K562 (cell line): Measurements from ENCODE around the gene NBEAL1. TPM values are rescaled to one million over a fixed set of nuclear protein-coding genes. Genes with fewer than 3 reads are reported as not detected.
A peak's percentile ranks its signal among the peaks of the same experiment; 100 is the strongest.
"Not testable (repeated sequence)": the region's sequence is repeated elsewhere in the genome, so short reads cannot be mapped to it uniquely, and the experiment has no call there.

Experiments
- ATAC-seq: fragments of 200-7000 bp; cut with Tn5 transposase; 3 replicates; pipeline ENCODE4 v1.9.1; 2020; ENCODE audit warnings: moderate library complexity
- BruUV-seq: library from RNA; stranded (reverse); fragments of 400-500 nt; replicated peaks from 2 replicates; lab custom pipeline; 2021; lab: Mats Ljungman, UMichigan
- CTCF ChIA-PET: fragments of 300-600 bp; formaldehyde crosslinking; extraction: SDS; loops from one replicate; lab custom pipeline; 2021; ENCODE audit warnings: low intra/inter-chr PET ratio; lab: Yijun Ruan, JAX
- POLR2A ChIA-PET: fragments of 300-600, 350-650 bp; sonication (Branson Sonifier 250); formaldehyde crosslinking; extraction: SDS; loops from one replicate; lab custom pipeline; 2021; ENCODE audit warnings: antibody characterized with exemption, inconsistent platforms; lab: Yijun Ruan, JAX
- DNase-seq, 4 experiments: peaks; one replicate each; pipeline versions ENCODE4 v3.0.0 to v3.0.0-alpha.2; 2011 to 2018; ENCODE audit warnings: low spot score in 3 of 4, mixed read lengths in 3 of 4; ENCODE audit errors: extremely low read depth in 1 of 4
- FAIRE-seq: peaks from 2 replicates; lab custom pipeline; 2011; peaks lifted over from hg19 to GRCh38; lab: Jason Lieb, UNC
- H2AFZ ChIP-seq: 2 replicates; pipeline ENCODE4 v1.6.0; 2011; ENCODE audit warnings: low read depth, low read length, control low read depth, inconsistent platforms
- H3K27ac ChIP-seq: fragments of 200-600 bp; 3 replicates; pipeline ENCODE4 v1.8.0; 2011; ENCODE audit warnings: low read depth, mild to moderate bottlenecking, control low read depth, inconsistent platforms, low read length, moderate library complexity, mixed read lengths; ENCODE audit errors: extremely low read depth
- H3K27me3 ChIP-seq, 2 experiments: fragments of 300-600 bp in 1 of 2; 2 replicates in 1 of 2; 3 replicates in 1 of 2; pipeline versions ENCODE4 v1.6.0 to v1.8.0; 2011; ENCODE audit warnings: inconsistent platforms in 2 of 2, low read length in 2 of 2, mild to moderate bottlenecking in 1 of 2, mixed read lengths in 1 of 2, moderate library complexity in 1 of 2; ENCODE audit not compliant: control insufficient read depth in 2 of 2, insufficient read depth in 2 of 2
- H3K36me3 ChIP-seq: fragments of 300-600 bp; 3 replicates; pipeline ENCODE4 v1.8.0; 2011; ENCODE audit warnings: mild to moderate bottlenecking, low read length, inconsistent platforms; ENCODE audit not compliant: control insufficient read depth, insufficient read depth
- H3K4me1 ChIP-seq, 2 experiments: fragments of 200-600 bp in 1 of 2; replicated peaks in 1 of 2; 2 replicates in 1 of 2; 3 replicates in 1 of 2; pipeline versions ENCODE4 v1.5.1 to v1.8.0; 2011; ENCODE audit warnings: inconsistent platforms in 2 of 2, low read length in 2 of 2, mild to moderate bottlenecking in 1 of 2, mixed read lengths in 1 of 2, moderate library complexity in 1 of 2; ENCODE audit not compliant: control insufficient read depth in 2 of 2, insufficient read depth in 2 of 2
- H3K4me2 ChIP-seq: 2 replicates; pipeline ENCODE4 v1.6.1; 2011; ENCODE audit warnings: low read length, control low read depth, inconsistent platforms, mixed read lengths; ENCODE audit not compliant: insufficient read depth
- H3K4me3 ChIP-seq: fragments of 200-600 bp; sonication (generic), shearing (Covaris generic); 2 replicates; pipeline ENCODE4 v1.5.1; 2016; ENCODE audit warnings: control low read depth, inconsistent platforms
- H3K79me2 ChIP-seq: fragments of 200-600 bp; 3 replicates; pipeline ENCODE4 v1.8.0; 2011; ENCODE audit warnings: low read length, inconsistent platforms; ENCODE audit not compliant: control insufficient read depth, insufficient read depth
- H3K9ac ChIP-seq, 2 experiments: 2 replicates each; pipeline versions ENCODE4 v1.6.0 to v1.6.1; 2011; ENCODE audit warnings: low read depth in 2 of 2, low read length in 2 of 2, control low read depth in 1 of 2, inconsistent platforms in 1 of 2, mild to moderate bottlenecking in 1 of 2, mixed read lengths in 1 of 2; ENCODE audit not compliant: insufficient read depth in 1 of 2
- H3K9me1 ChIP-seq: one replicate; pipeline ENCODE4 v1.6.0; 2011; ENCODE audit warnings: inconsistent platforms, mild to moderate bottlenecking, low read length, moderate library complexity; ENCODE audit not compliant: control insufficient read depth, insufficient read depth
- H3K9me3 ChIP-seq: replicated peaks from 2 replicates; pipeline ENCODE4 v1.5.1; 2011; ENCODE audit warnings: low read depth, low read length, inconsistent platforms; ENCODE audit not compliant: control insufficient read depth, insufficient read depth
- H4K20me1 ChIP-seq: replicated peaks from 2 replicates; pipeline ENCODE4 v1.6.1; 2011; ENCODE audit warnings: low read length, inconsistent platforms, mixed read lengths; ENCODE audit not compliant: control insufficient read depth, insufficient read depth
- CCAR2 ChIP-seq: fragments of 200-400 bp; formaldehyde crosslinking; IDR thresholded peaks from 2 replicates; pipeline ENCODE4 v1.6.1; 2017; ENCODE audit warnings: mild to moderate bottlenecking, low read depth, low read length
- MCM2 ChIP-seq: fragments of 450-650 bp; IDR thresholded peaks from 2 replicates; pipeline ENCODE4 v1.6.1; 2017; ENCODE audit warnings: low read depth, mild to moderate bottlenecking
- MEIS2 ChIP-seq: fragments of 450-650 bp; IDR thresholded peaks from 2 replicates; pipeline ENCODE4 v1.6.1; 2014; ENCODE audit warnings: mild to moderate bottlenecking; ENCODE audit not compliant: partially characterized antibody
- WGBS: fragments of 100-300 bp; shearing (Covaris generic); methylation state at CpG from one replicate; pipeline ENCODE4 v1.1.6; 2016; ENCODE audit warnings: low coverage, mixed read lengths; ENCODE audit not compliant: insufficient coverage; ENCODE audit errors: missing lambda C conversion rate; 5-methylcytosine and 5-hydroxymethylcytosine counted together
- in situ Hi-C: fragments of 300-500 bp; cut with MboI; formaldehyde crosslinking; loops from 4 replicates; pipeline ENCODE4 v1.15.0; 2018; ENCODE audit warnings: inconsistent platforms, mixed read lengths
- intact Hi-C: fragments of 100-400 bp; cut with micrococcal nuclease; formaldehyde crosslinking; loops from 2 replicates; pipeline ENCODE4 v1.14.2; 2022
- polyA plus RNA-seq, 8 experiments: library from polyadenylated mRNA; depleted of rRNA in 4 of 8; stranded (reverse) in 5 of 8; unstranded in 3 of 8; fragments of >200 nt; fragmentation: Nextera tagmentation in 2 of 8; fragmentation: Illumina TruSeq in 1 of 8; extraction: Ambion mirVana in 2 of 8; extraction: Trizol in 1 of 8; gene quantifications; 2 replicates each; pipeline versions ENCODE4 v1.2.1 to v1.2.3, GENCODE V29; 2011 to 2014; ENCODE audit warnings: inconsistent platforms in 1 of 8, missing spikeins in 1 of 8
- total RNA-seq, 7 experiments: library from RNA; depleted of rRNA in 6 of 7; stranded (reverse); fragments of >200 nt in 6 of 7; fragmentation: Illumina TruSeq in 2 of 7; extraction: Trizol in 2 of 7; gene quantifications; 2 replicates each; pipeline versions ENCODE4 v1.2.1 to v1.2.3, GENCODE V29; 2011 to 2021; ENCODE audit warnings: low replicate concordance in 1 of 7
- TF ChIP-seq, protein P1 (sequence below), 2 experiments: IDR thresholded peaks in 1 of 2; conservative IDR thresholded peaks in 1 of 2; 2 replicates each; pipeline ENCODE4 v1.6.1; 2016; ENCODE audit warnings: low read depth in 2 of 2, mild to moderate bottlenecking in 1 of 2, missing compliant biosample characterization in 1 of 2, missing genetic modification characterization in 1 of 2, moderate library complexity in 1 of 2
- TF ChIP-seq, protein P2 (sequence below): fragments of 450-650 bp; IDR thresholded peaks from 2 replicates; pipeline ENCODE4 v1.6.1; 2016

The NBEAL1 gene
- total and polyA plus RNA-seq, 9 of the 15 experiments (the other 6 are each of a cell fraction or from before 2014, with no cell fraction given): 2.1 to 13.5 (median 7.3) TPM

DNA sequence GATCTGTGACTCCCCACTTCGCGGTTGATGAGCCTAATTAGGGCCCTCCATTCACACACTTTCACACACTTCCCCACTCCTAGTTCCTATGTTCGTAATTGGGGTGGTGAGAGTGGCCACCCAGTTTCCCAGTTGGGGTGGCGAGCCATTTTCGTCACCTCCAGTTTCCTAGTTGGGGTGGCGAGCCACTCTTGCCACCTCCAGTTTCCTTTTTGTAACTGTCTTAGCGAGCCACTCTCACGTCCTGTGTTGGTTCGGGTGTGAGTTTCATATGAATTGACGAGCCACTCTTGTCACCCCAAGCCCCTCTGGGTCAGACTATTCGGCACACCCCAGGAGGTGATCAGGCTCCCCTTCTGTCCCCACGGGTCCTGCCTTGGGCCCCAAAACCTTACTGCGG, 238.1 kb downstream of the NBEAL1 start:
- Histone ChIP-seq H3K4me1 (no peaks in the 10 kb centered on the region; a peak in 1 of 5 replicates), H3K4me2 (no peak overlapping the region), H2AFZ (no peak overlapping the region), H3K4me3 (no peak overlapping the region), H3K9me3 (no peaks in the 10 kb centered on the region), H3K27ac (no peak overlapping the region), H3K36me3 (peaks cover 32% of the 10 kb centered on the region; the same call in 2 of the 3 replicates), H3K9me1 (no peaks in the 10 kb centered on the region), H4K20me1 (no peaks in the 10 kb centered on the region), H3K9ac (no peak overlapping the region), H3K27me3 (no peaks in the 10 kb centered on the region), H3K79me2 (no peaks in the 10 kb centered on the region)
- DNase-seq (no peak), FAIRE-seq (no peak), ATAC-seq (no peak)
- intact Hi-C loops (no loop called here), in situ Hi-C loops (no loop called here)
- TF ChIP-seq MCM2 (no peak), CCAR2 (no peak)
- POLR2A ChIA-PET: no interaction called here
- WGBS: 100% methylated on average over 11 of the region's 13 CpGs
- BruUV-seq: no TSS peak
- CTCF ChIA-PET: no interaction called here

DNA sequence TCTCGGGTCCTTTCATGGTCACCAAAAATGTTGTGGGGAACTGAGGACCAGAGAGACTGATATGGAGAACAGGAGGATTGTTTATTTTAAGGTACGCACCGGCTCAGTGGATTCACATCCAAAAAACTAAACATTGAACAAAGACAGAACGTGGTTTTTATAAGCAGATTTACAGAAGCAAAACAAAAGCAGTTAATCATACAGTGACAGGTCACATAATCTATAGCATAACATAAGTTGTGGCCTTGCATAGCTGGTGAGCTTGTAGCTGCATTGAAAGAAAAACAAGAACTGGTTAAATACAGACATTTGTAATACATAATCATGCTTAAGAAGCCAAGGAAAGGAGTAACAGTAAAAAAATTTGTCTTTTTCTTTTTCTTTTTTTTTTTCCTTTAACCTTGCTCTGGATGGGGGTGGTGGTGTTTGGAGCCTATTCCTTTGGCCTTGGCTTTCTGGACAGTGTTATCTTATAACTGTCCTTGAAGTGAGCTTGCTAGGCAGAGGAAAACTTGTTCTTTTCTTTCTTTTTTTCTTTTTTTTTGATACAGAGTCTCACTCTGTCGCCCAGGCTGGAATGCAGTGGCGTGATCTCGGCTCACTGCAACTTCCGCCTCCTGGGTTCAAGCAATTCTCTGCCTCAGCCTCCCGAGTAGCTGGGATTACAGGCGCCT, 238.9 kb downstream of the NBEAL1 start:
- H3K4me3 ChIP-seq, BruUV-seq, FAIRE-seq, H3K4me2 ChIP-seq, H3K27ac ChIP-seq, H3K9me3 ChIP-seq, H3K79me2 ChIP-seq, DNase-seq, H3K27me3 ChIP-seq, intact Hi-C loops, H2AFZ ChIP-seq, H3K9ac ChIP-seq, CTCF ChIA-PET, H3K4me1 ChIP-seq, ATAC-seq, H4K20me1 ChIP-seq, in situ Hi-C loops, H3K9me1 ChIP-seq: not testable (repeated sequence)
- H3K36me3 ChIP-seq: peaks cover 33% of the 10 kb centered on the region; the same call in 2 of the 3 replicates
- WGBS: 75% methylated on average over 4 of the region's 10 CpGs
- TF ChIP-seq, protein P1, sequence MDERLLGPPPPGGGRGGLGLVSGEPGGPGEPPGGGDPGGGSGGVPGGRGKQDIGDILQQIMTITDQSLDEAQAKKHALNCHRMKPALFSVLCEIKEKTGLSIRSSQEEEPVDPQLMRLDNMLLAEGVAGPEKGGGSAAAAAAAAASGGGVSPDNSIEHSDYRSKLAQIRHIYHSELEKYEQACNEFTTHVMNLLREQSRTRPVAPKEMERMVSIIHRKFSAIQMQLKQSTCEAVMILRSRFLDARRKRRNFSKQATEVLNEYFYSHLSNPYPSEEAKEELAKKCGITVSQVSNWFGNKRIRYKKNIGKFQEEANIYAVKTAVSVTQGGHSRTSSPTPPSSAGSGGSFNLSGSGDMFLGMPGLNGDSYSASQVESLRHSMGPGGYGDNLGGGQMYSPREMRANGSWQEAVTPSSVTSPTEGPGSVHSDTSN (CRISPR knock-in tag; IDR thresholded peaks at IDR 0.05; ENCODE audit: low read depth): not testable (repeated sequence)
- TF ChIP-seq, protein P1 (tag; conservative IDR thresholded peaks at IDR 0.05; ENCODE audit: low read depth): peak; percentile 28; the same call in 1 of the 2 replicates
- TF ChIP-seq MEIS2: peak; percentile 64
- TF ChIP-seq, protein P2, sequence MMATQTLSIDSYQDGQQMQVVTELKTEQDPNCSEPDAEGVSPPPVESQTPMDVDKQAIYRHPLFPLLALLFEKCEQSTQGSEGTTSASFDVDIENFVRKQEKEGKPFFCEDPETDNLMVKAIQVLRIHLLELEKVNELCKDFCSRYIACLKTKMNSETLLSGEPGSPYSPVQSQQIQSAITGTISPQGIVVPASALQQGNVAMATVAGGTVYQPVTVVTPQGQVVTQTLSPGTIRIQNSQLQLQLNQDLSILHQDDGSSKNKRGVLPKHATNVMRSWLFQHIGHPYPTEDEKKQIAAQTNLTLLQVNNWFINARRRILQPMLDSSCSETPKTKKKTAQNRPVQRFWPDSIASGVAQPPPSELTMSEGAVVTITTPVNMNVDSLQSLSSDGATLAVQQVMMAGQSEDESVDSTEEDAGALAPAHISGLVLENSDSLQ: peak; percentile 52
- POLR2A ChIA-PET: interaction anchor here (1.1 kb wide), 1 partner anchor 14 kb away, joined by 3 read pairs; the partner anchor contains the start of gene CYP20A1
